Esophagus muscularis mucosa (tissue), 4 donors: Measurements from ENCODE around the gene USP35.

Source experiments
- CTCF ChIP-seq, 3 experiments: fragments of 200-600 bp in 2 of 3; fragments of 450-650 bp in 1 of 3; sonication (generic) in 2 of 3; IDR thresholded peaks; one replicate each; pipeline ENCODE4 v1.5.1; 2017 to 2019; ENCODE audit warnings: antibody characterized with exemption in 3 of 3, mild to moderate bottlenecking in 2 of 3, moderate library complexity in 1 of 3
- EP300 ChIP-seq: sonication (generic); formaldehyde crosslinking; IDR thresholded peaks from one replicate; pipeline ENCODE4 v1.6.1; 2017; ENCODE audit warnings: antibody characterized with exemption
- POLR2A ChIP-seq: fragments of 450-650 bp; IDR thresholded peaks from one replicate; pipeline ENCODE4 v1.6.1; 2017; ENCODE audit warnings: antibody characterized with exemption, moderate library complexity, mild to moderate bottlenecking, low read depth
- POLR2AphosphoS5 ChIP-seq, 2 donors: sonication (generic); formaldehyde crosslinking; IDR thresholded peaks; one replicate each; pipeline ENCODE4 v1.6.1; 2017; ENCODE audit warnings: antibody characterized with exemption in 2 of 2

- no peak for TF ChIP-seq CTCF (IDR thresholded peaks at IDR 0.05)
- no peak for TF ChIP-seq POLR2A
- no peak for TF ChIP-seq EP300
- TF ChIP-seq POLR2AphosphoS5 (IDR thresholded peaks at IDR 0.05) = no peak
Observed at GRCh38 chr11:78150754-78151153, 38.0 kb upstream of the USP35 start.
